Naive thymus-derived CD8-positive, alpha-beta T cell (primary cell): ENCODE data around the gene ELOVL3. TPM values are rescaled to one million over a fixed set of nuclear protein-coding genes. Genes with fewer than 3 reads are reported as not detected.
"Not testable (repeated sequence)": the region's sequence is repeated elsewhere in the genome, so short reads cannot be mapped to it uniquely, and the experiment has no call there.

ENCODE experiments used
- ATAC-seq, 2 donors: fragments of 150-1000 bp; cut with Tn5 transposase in 1 of 2; sonication (Bioruptor Pico), chemical (Tn5 transposase) in 1 of 2; 1 replicate in 1 of 2; 2 replicates in 1 of 2; pipeline ENCODE4 v1.10.0; 2021; ENCODE audit warnings: mild to moderate bottlenecking in 2 of 2, moderate library complexity in 2 of 2
- POLR2A ChIA-PET: fragments of 350-600 bp; sonication (Branson Sonifier 250); formaldehyde crosslinking; loops from one replicate; lab custom pipeline; 2021; ENCODE audit warnings: antibody characterized with exemption; lab: Charles Lee
- DNase-seq, 10 donors: peaks; one replicate each; pipeline versions ENCODE4 v3.0.0 to v3.0.0-alpha.2; 2020 to 2022
- H3K27ac Mint-ChIP-seq, 10 donors: one replicate each; pipeline ENCODE4 v1.8.0; 2020 to 2022; ENCODE audit warnings: mild to moderate bottlenecking in 10 of 10, mixed read lengths in 10 of 10, moderate library complexity in 4 of 10, inconsistent platforms in 1 of 10
- H3K27me3 Mint-ChIP-seq, 5 donors: one replicate each; pipeline ENCODE4 v1.8.0; 2021 to 2022; ENCODE audit warnings: mixed read lengths in 5 of 5
- H3K36me3 Mint-ChIP-seq, 3 donors: one replicate each; pipeline ENCODE4 v1.8.0; 2020 to 2022; ENCODE audit warnings: mixed read lengths in 3 of 3, mild to moderate bottlenecking in 2 of 3, inconsistent platforms in 1 of 3
- H3K4me1 Mint-ChIP-seq, 4 donors: one replicate each; pipeline ENCODE4 v1.8.0; 2021 to 2022; ENCODE audit warnings: mixed read lengths in 4 of 4
- H3K4me3 Mint-ChIP-seq, 10 donors: one replicate each; pipeline ENCODE4 v1.8.0; 2020 to 2022; ENCODE audit warnings: mild to moderate bottlenecking in 10 of 10, mixed read lengths in 10 of 10, moderate library complexity in 6 of 10, inconsistent platforms in 1 of 10
- H3K9me3 Mint-ChIP-seq, 9 donors: one replicate each; pipeline ENCODE4 v1.8.0; 2020 to 2022; ENCODE audit warnings: mixed read lengths in 9 of 9, mild to moderate bottlenecking in 3 of 9, inconsistent platforms in 1 of 9, moderate library complexity in 1 of 9
- polyA plus RNA-seq, 3 donors: library from polyadenylated mRNA; unstranded; fragments of 300-500 nt; fragmentation: Illumina TruSeq; gene quantifications; one replicate each; pipeline ENCODE4 v1.2.3, GENCODE V29; 2021
- total RNA-seq, 8 experiments: library from RNA in 2 of 8; stranded (reverse) in 2 of 8; gene quantifications; one replicate each; pipeline ENCODE4 v1.2.3 and lab custom pipeline; 2021 to 2026

Gene ELOVL3
- total and polyA plus RNA-seq, 5 experiments from 2014 or later = not detected

- no peak for DNase-seq
- Mint-ChIP-seq H3K4me3 (peak overlapping the region; percentile 73 to 91 (median 87)), H3K9me3 (no peaks in the 10 kb centered on the region)
Measured at GRCh38 chr10:102242118-102242485, 16.0 kb downstream of the ELOVL3 start.

GRCh38 chr10:102243309-102243708 lies 17.2 kb downstream of the ELOVL3 start:
- peaks cover 0 to 5% (median 3%) of the 10 kb centered on the region in 3 donors for H3K36me3 Mint-ChIP-seq
- POLR2A ChIA-PET = no interaction called here
- no peak for ATAC-seq
- no peak overlapping the region for H3K27ac Mint-ChIP-seq
- no peaks in the 10 kb centered on the region for H3K9me3 Mint-ChIP-seq
- H3K27me3 Mint-ChIP-seq = peaks cover 15 to 37% (median 27%) of the 10 kb centered on the region in 5 donors
- peaks cover 18 to 53% (median 51%) of the 10 kb centered on the region in 4 donors for H3K4me1 Mint-ChIP-seq
- DNase-seq = no peak
- peak overlapping the region in 6 of 10 donors; percentile 25 to 88 (median 51) for H3K4me3 Mint-ChIP-seq

More at GRCh38 chr10:102242118-102242485, 16.0 kb downstream of the ELOVL3 start:
- Mint-ChIP-seq H3K27me3 (peaks cover 15 to 39% (median 29%) of the 10 kb centered on the region in 5 donors), H3K4me1 (peaks cover 14 to 41% (median 39%) of the 10 kb centered on the region in 4 donors), H3K27ac (peak overlapping the region in 3 of 10 donors; percentile 3 to 81 (median 16)), H3K36me3 (peaks cover 0 to 5% (median 0%) of the 10 kb centered on the region in 3 donors)
- POLR2A ChIA-PET = no interaction called here
- no peak for ATAC-seq

- Mint-ChIP-seq H3K9me3 (no peaks in the 10 kb centered on the region), H3K27ac (peak within 1 kb of the TSS; percentile 89 to 99 (median 96)), H3K36me3 (peaks cover 0 to 16% (median 5%) of the 10 kb centered on the region in 3 donors), H3K27me3 (peaks cover 13 to 34% (median 20%) of the 10 kb centered on the region in 5 donors), H3K4me1 (peaks cover 21 to 65% (median 57%) of the 10 kb centered on the region in 4 donors), H3K4me3 (peak within 1 kb of the TSS; percentile 88 to 99 (median 98))
- DNase-seq (peak; percentile 73 to 97 (median 90)), ATAC-seq (peak; percentile 91)
- POLR2A ChIA-PET = interaction anchor here (0.5 to 2.5 kb wide), 12 partner anchors 12 to 401 kb away, joined by 3 to 7 read pairs (median 4); partner anchors contain the start of genes ELOVL3 and NFKB2
Measured at GRCh38 chr10:102245082-102245931, 19.2 kb downstream of the ELOVL3 start, which contains the start of gene GBF1. GBF1 (plus strand) TSS chr10:102245532; CDS start chr10:102258939, 13,407 bp downstream.

- DNase-seq = no peak
- H3K4me3 Mint-ChIP-seq = peak overlapping the region; percentile 88 to 99 (median 98)
- peaks cover 0 to 19% (median 5%) of the 10 kb centered on the region in 3 donors for H3K36me3 Mint-ChIP-seq
- POLR2A ChIA-PET = interaction anchor here (0.6 to 2.5 kb wide), 10 partner anchors 14 to 400 kb away, joined by 3 to 7 read pairs (median 4); partner anchors contain the start of gene ELOVL3
- peaks cover 11 to 28% (median 17%) of the 10 kb centered on the region in 5 donors for H3K27me3 Mint-ChIP-seq
- no peak for ATAC-seq
- H3K9me3 Mint-ChIP-seq = no peaks in the 10 kb centered on the region
- peaks cover 21 to 63% (median 55%) of the 10 kb centered on the region in 4 donors for H3K4me1 Mint-ChIP-seq
- H3K27ac Mint-ChIP-seq = peak overlapping the region; percentile 89 to 99 (median 96)
Measured at GRCh38 chr10:102245932-102246251, 19.8 kb downstream of the ELOVL3 start.

GRCh38 chr10:102246261-102246660 lies 20.2 kb downstream of the ELOVL3 start:
- Mint-ChIP-seq H3K36me3 (peaks cover 0 to 20% (median 5%) of the 10 kb centered on the region in 3 donors), H3K9me3 (no peaks in the 10 kb centered on the region), H3K4me3 (peak overlapping the region; percentile 88 to 99 (median 98)), H3K4me1 (peaks cover 21 to 64% (median 53%) of the 10 kb centered on the region in 4 donors), H3K27me3 (peaks cover 11 to 24% (median 14%) of the 10 kb centered on the region in 5 donors), H3K27ac (peak overlapping the region; percentile 35 to 99 (median 96))
- POLR2A ChIA-PET = interaction anchor here (0.6 to 2.5 kb wide), 2 partner anchors 20 to 265 kb away, joined by 3 to 7 read pairs; partner anchors contain the start of gene ELOVL3
- DNase-seq (no peak), ATAC-seq (no peak)

DNA sequence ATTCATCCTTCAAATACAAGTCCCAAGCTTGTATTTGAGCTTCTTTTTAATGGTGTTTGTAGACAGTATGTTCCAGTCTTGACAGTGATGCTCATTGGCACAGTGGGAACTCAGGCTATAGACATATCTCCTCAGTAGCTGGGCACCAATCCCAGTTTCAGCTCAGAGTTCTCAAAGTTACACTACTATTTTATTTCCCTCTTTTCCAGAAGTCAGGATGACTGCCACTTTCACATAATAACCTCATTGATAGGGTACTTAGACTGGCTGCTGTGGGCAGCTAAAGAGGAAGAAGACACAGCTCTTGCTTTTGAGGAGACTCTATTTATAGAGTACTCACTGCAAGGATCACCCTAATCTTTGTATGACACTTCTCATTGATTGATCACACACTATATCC lies 21.6 kb downstream of the ELOVL3 start:
- DNase-seq = no peak
- POLR2A ChIA-PET = interaction anchor here (0.6 to 0.7 kb wide), 2 partner anchors 189 to 214 kb away, joined by 3 to 7 read pairs; no protein-coding TSS in a partner anchor
- peaks cover 4 to 10% (median 7%) of the 10 kb centered on the region in 5 donors for H3K27me3 Mint-ChIP-seq
- H3K27ac Mint-ChIP-seq = peak overlapping the region in 2 of 10 donors; percentile 8 to 50
- ATAC-seq = no peak
- no peaks in the 10 kb centered on the region for H3K9me3 Mint-ChIP-seq
- peaks cover 16 to 57% (median 45%) of the 10 kb centered on the region in 4 donors for H3K4me1 Mint-ChIP-seq
- H3K4me3 Mint-ChIP-seq = peak overlapping the region; percentile 88 to 99 (median 98)
- peaks cover 0 to 24% (median 0%) of the 10 kb centered on the region in 3 donors for H3K36me3 Mint-ChIP-seq

DNA sequence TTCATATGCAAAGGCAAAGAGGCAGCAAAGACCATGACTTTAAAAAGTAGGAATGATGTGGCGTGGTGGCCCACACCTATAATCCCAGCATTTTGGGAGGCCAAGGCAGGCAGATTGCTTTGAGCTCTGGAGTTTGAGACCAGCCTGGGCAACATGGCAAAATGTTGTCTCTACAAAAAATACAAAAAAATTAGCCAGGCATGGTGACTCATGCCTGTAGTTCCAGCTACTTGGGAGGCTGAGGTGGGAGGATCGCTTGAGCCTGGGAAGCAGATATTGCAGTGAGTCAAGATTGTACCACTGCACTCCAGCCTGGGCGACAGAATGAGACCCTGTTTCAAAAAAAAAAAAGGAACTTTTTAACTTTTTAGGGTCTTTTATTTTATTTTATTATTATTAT lies 26.4 kb downstream of the ELOVL3 start:
- H3K4me3 Mint-ChIP-seq, H3K27me3 Mint-ChIP-seq, ATAC-seq, DNase-seq, H3K27ac Mint-ChIP-seq, H3K9me3 Mint-ChIP-seq, POLR2A ChIA-PET: not testable (repeated sequence)
- Mint-ChIP-seq H3K36me3 (peaks cover 0 to 39% (median 2%) of the 10 kb centered on the region in 3 donors), H3K4me1 (peaks cover 7 to 50% (median 36%) of the 10 kb centered on the region in 4 donors)

DNA sequence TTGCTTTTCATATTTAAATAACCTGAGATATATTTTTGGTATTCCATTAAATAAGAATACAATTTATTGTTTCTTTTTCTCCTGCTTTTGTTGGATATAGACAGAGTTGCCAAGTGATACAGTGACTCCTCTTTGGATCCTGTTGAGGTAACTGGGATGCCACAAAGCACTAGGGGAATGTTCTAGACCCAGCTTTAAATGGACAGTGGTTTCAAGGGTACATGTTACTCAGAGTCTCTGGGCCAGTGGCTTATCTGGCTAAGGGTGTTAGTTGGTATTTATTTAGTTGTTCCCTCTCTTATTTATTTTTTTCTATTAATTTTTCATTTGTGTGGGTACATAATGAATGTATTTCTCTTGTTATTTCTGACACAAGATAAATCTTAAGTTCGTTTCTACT lies 28.3 kb downstream of the ELOVL3 start:
- Mint-ChIP-seq H3K4me1 (peaks cover 0 to 34% (median 23%) of the 10 kb centered on the region in 4 donors), H3K9me3 (no peaks in the 10 kb centered on the region), H3K36me3 (peaks cover 0 to 39% (median 6%) of the 10 kb centered on the region in 3 donors), H3K27me3 (no peaks in the 10 kb centered on the region), H3K27ac (peak overlapping the region in 1 of 10 donors; percentile 58), H3K4me3 (no peak overlapping the region)
- ATAC-seq (no peak), DNase-seq (no peak)
- POLR2A ChIA-PET = no interaction called here

GRCh38 chr10:102255404-102255803 lies 29.3 kb downstream of the ELOVL3 start:
- H3K27ac Mint-ChIP-seq = peak overlapping the region in 2 of 10 donors; percentile 31 to 34
- ATAC-seq = no peak

GRCh38 chr10:102261196-102261595 lies 35.1 kb downstream of the ELOVL3 start:
- no peaks in the 10 kb centered on the region for H3K27me3 Mint-ChIP-seq
- peaks cover 0 to 73% (median 27%) of the 10 kb centered on the region in 3 donors for H3K36me3 Mint-ChIP-seq
- ATAC-seq (no peak), DNase-seq (no peak)
- POLR2A ChIA-PET = interaction anchor here (0.7 kb wide), 1 partner anchor 41 kb away, joined by 3 read pairs; no protein-coding TSS in a partner anchor
- no peak overlapping the region for H3K4me3 Mint-ChIP-seq
- no peaks in the 10 kb centered on the region for H3K9me3 Mint-ChIP-seq
- H3K27ac Mint-ChIP-seq = no peak overlapping the region
- peaks cover 20 to 34% (median 22%) of the 10 kb centered on the region in 4 donors for H3K4me1 Mint-ChIP-seq

More at GRCh38 chr10:102255404-102255803, 29.3 kb downstream of the ELOVL3 start:
- DNase-seq = no peak
- no peaks in the 10 kb centered on the region for H3K27me3 Mint-ChIP-seq
- POLR2A ChIA-PET = no interaction called here
- H3K4me3 Mint-ChIP-seq = no peak overlapping the region
- H3K36me3 Mint-ChIP-seq = peaks cover 0 to 41% (median 11%) of the 10 kb centered on the region in 3 donors
- H3K4me1 Mint-ChIP-seq = peaks cover 0 to 35% (median 20%) of the 10 kb centered on the region in 4 donors
- H3K9me3 Mint-ChIP-seq = no peaks in the 10 kb centered on the region

DNA sequence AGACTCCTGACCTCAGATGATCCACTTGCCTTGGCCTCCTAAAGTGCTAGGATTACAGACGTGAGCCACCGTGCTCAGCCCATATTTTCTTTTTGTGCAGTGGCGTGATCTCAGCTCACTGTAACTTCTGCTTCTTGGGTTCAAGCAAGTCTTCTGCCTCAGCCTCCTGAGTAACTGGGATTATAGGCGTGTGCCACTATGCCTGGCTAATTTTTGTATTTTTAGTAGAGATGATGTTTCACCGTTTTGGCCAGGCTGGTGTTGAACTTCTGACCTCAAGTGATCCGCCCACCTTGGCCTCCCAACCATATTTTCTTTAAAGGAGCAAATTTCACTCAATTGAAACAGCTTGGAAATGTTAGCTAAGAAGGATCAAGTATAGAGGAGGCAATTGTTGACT lies 35.7 kb downstream of the ELOVL3 start:
- no peak for ATAC-seq
- Mint-ChIP-seq H3K4me1 (peaks cover 20 to 36% (median 26%) of the 10 kb centered on the region in 4 donors), H3K36me3 (peaks cover 0 to 70% (median 27%) of the 10 kb centered on the region in 3 donors), H3K27ac (no peak overlapping the region), H3K27me3 (no peaks in the 10 kb centered on the region), H3K9me3 (no peaks in the 10 kb centered on the region), H3K4me3 (no peak overlapping the region)
- no peak for DNase-seq
- POLR2A ChIA-PET = no interaction called here

DNA sequence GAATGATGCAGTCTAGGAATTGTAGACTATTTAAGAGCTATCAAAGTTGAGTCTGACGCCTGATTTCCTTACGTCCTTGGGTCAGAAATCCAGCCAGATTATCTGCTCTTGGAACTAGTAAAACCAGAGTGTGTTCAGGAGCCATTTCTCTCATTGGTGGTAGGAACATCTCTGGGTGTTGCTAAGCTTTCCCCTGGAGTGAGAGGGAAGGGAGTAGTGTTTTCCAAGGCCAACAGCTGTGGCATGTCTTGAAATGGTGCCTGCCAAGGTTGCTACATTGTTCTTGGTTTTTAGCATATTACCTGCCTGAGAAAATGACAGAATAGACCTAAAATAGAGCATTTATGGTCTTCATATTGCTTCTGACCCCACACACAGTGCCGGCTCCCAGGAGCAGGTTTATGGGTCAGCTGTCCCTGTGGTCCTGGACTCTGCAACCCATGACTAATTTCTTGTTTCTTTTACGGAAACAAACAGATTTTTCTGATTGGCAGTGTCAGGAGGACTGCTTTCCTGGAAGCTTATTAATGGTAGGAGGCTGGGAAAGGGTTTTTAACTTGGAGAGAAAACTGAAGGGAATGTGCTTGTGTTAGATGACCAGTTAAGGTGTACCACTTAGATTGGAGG lies 36.8 kb downstream of the ELOVL3 start:
- Mint-ChIP-seq H3K4me1 (peaks cover 25 to 45% (median 32%) of the 10 kb centered on the region in 4 donors), H3K9me3 (no peaks in the 10 kb centered on the region), H3K4me3 (no peak overlapping the region), H3K27me3 (no peaks in the 10 kb centered on the region), H3K36me3 (peaks cover 0 to 77% (median 27%) of the 10 kb centered on the region in 3 donors), H3K27ac (peak overlapping the region in 3 of 10 donors; percentile 20 to 82 (median 28))
- POLR2A ChIA-PET = no interaction called here
- ATAC-seq (no peak), DNase-seq (no peak)
